Panc1 (cell line): Measurements from ENCODE around the gene ZNF180. TPM values are rescaled to one million over a fixed set of nuclear protein-coding genes. Genes with fewer than 3 reads are reported as not detected.

ENCODE experiments used
- ATAC-seq: fragments of 200-7000 bp; cut with Tn5 transposase; 2 replicates; pipeline ENCODE4 v1.9.1; 2020; ENCODE audit warnings: mild to moderate bottlenecking, moderate library complexity
- BruUV-seq: library from RNA; stranded (reverse); fragments of 400-500 nt; replicated peaks from 2 replicates; lab custom pipeline; 2021; lab: Mats Ljungman, UMichigan
- CTCF ChIA-PET: fragments of 300-600 bp; sonication (Branson Sonifier 250); formaldehyde crosslinking; loops from one replicate; lab custom pipeline; 2022; ENCODE audit warnings: antibody characterized with exemption; lab: Charles Lee
- POLR2A ChIA-PET: fragments of 300-600 bp; sonication (Branson Sonifier 250); formaldehyde crosslinking; loops from one replicate; lab custom pipeline; 2022; ENCODE audit warnings: antibody characterized with exemption; lab: Charles Lee
- DNase-seq: peaks from one replicate; pipeline ENCODE4 v3.0.0-alpha.2; 2010; ENCODE audit warnings: low read depth, low spot score
- H3K27ac ChIP-seq: 2 replicates; pipeline ENCODE4 v1.5.1; 2011; ENCODE audit warnings: mild to moderate bottlenecking, low read length, inconsistent platforms
- H3K27me3 ChIP-seq: fragments of 200-500 bp; sonication (Bioruptor generic); 2 replicates; pipeline ENCODE4 v1.6.0; 2014; ENCODE audit warnings: low read length, inconsistent platforms; ENCODE audit not compliant: control insufficient read depth, insufficient read depth
- H3K36me3 ChIP-seq: fragments of 200-500 bp; sonication (Bioruptor generic); 2 replicates; pipeline ENCODE4 v1.5.1; 2014; ENCODE audit warnings: inconsistent platforms, mild to moderate bottlenecking, low read length, moderate library complexity; ENCODE audit not compliant: control insufficient read depth, insufficient read depth
- H3K4me1 ChIP-seq: 2 replicates; pipeline ENCODE4 v1.5.1; 2011; ENCODE audit warnings: inconsistent platforms, mild to moderate bottlenecking, low read length, moderate library complexity; ENCODE audit not compliant: control insufficient read depth, insufficient read depth
- H3K4me3 ChIP-seq, 2 experiments: 2 replicates each; pipeline ENCODE4 v1.5.1; 2011 to 2012; ENCODE audit warnings: low read depth in 2 of 2, low read length in 2 of 2, mild to moderate bottlenecking in 2 of 2, inconsistent platforms in 1 of 2, moderate library complexity in 1 of 2
- H3K9me3 ChIP-seq: fragments of 200-500 bp; sonication (Bioruptor generic); 2 replicates; pipeline ENCODE4 v1.5.1; 2014; ENCODE audit warnings: low read depth, mild to moderate bottlenecking, inconsistent platforms, low read length, moderate library complexity; ENCODE audit not compliant: control insufficient read depth, insufficient read depth
- POLR2AphosphoS5 ChIP-seq: IDR thresholded peaks from 2 replicates; pipeline ENCODE4 v1.6.1; 2012; ENCODE audit warnings: mild to moderate bottlenecking, low read depth, low read length, moderate library complexity
- REST ChIP-seq, 2 experiments: IDR thresholded peaks; 2 replicates each; pipeline ENCODE4 v1.6.1; 2011 to 2012; ENCODE audit warnings: low read depth in 2 of 2, control low read depth in 1 of 2, low read length in 1 of 2, mild to moderate bottlenecking in 1 of 2, moderate library complexity in 1 of 2; ENCODE audit not compliant: insufficient read depth in 1 of 2
- SIN3A ChIP-seq: IDR thresholded peaks from 2 replicates; pipeline ENCODE4 v1.6.1; 2012; ENCODE audit warnings: low read depth, mild to moderate bottlenecking, low read length, moderate library complexity, borderline replicate concordance; ENCODE audit not compliant: insufficient read depth
- TCF7L2 ChIP-seq: IDR thresholded peaks from 2 replicates; pipeline ENCODE4 v1.6.1; 2011; ENCODE audit warnings: mild to moderate bottlenecking, low read depth, low read length, inconsistent platforms
- in situ Hi-C: cut with HindIII; loops from 2 replicates; pipeline ENCODE4 v1.10.0; 2016; ENCODE audit warnings: low sequenced_read_pairs, low pct_unique_long_range_greater_than_20kb
- intact Hi-C: fragments of 100-400 bp; cut with micrococcal nuclease; formaldehyde crosslinking; loops from one replicate; pipeline ENCODE4 v1.10.0; 2022; ENCODE audit not compliant: unreplicated experiment
- total RNA-seq: library from RNA; stranded (reverse); gene quantifications from one replicate; pipeline ENCODE4 v1.2.1, GENCODE V29; 2021; ENCODE audit not compliant: unreplicated experiment
- TF ChIP-seq, protein P1 (sequence below): fragments of 450-650 bp; IDR thresholded peaks from 2 replicates; pipeline ENCODE4 v1.5.1; 2017; ENCODE audit warnings: mild to moderate bottlenecking

The ZNF180 gene
- total RNA-seq, 1 experiment from 2014 or later, result 6.7 TPM

DNA sequence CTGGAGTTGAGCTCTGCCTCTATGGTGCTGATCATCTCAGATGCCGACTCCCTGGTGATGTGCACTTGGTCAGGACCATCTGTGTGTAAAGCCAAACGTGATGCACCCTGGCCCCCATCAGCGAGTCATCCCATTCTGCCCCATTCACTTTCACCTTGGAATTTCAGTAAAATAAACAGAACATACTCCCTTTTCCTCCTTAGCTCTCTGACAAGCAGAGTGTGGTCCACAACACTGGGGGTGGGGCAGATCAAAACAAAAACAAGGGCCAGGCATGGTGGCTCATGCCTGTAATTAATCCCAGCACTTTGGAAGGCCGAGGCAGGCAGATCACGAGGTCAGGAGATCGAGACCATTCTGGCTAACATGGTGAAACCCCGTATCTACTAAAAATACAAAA, 16.8 kb upstream of the ZNF180 start:
- BruUV-seq, result no TSS peak
- Histone ChIP-seq H3K36me3 (no peaks in the 10 kb centered on the region), H3K4me1 (no peaks in the 10 kb centered on the region), H3K27me3 (no peaks in the 10 kb centered on the region), H3K4me3 (no peak overlapping the region), H3K9me3 (no peaks in the 10 kb centered on the region), H3K27ac (no peak overlapping the region)
- TF ChIP-seq SIN3A, result no peak
- TF ChIP-seq TCF7L2, result no peak
- TF ChIP-seq, protein P1, sequence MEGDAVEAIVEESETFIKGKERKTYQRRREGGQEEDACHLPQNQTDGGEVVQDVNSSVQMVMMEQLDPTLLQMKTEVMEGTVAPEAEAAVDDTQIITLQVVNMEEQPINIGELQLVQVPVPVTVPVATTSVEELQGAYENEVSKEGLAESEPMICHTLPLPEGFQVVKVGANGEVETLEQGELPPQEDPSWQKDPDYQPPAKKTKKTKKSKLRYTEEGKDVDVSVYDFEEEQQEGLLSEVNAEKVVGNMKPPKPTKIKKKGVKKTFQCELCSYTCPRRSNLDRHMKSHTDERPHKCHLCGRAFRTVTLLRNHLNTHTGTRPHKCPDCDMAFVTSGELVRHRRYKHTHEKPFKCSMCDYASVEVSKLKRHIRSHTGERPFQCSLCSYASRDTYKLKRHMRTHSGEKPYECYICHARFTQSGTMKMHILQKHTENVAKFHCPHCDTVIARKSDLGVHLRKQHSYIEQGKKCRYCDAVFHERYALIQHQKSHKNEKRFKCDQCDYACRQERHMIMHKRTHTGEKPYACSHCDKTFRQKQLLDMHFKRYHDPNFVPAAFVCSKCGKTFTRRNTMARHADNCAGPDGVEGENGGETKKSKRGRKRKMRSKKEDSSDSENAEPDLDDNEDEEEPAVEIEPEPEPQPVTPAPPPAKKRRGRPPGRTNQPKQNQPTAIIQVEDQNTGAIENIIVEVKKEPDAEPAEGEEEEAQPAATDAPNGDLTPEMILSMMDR, result no peak
- TF ChIP-seq POLR2AphosphoS5, result no peak
- no peak for TF ChIP-seq REST (IDR thresholded peaks at IDR 0.05; ENCODE audit: insufficient read depth in 1 of 2, low read depth in 2 of 2, low read length in 1 of 2)
- no peak for DNase-seq
- no peak for ATAC-seq
- ChIA-PET POLR2A (interaction anchor here (0.7 kb wide), 1 partner anchor 235 kb away, joined by 8 read pairs; no protein-coding TSS in a partner anchor), CTCF (interaction anchor here (0.7 kb wide), 1 partner anchor 22 kb away, joined by 4 read pairs; no protein-coding TSS in a partner anchor)
- in situ Hi-C loops, result no loop called here
- intact Hi-C loops, result no loop called here

GRCh38 chr19:44515907-44516306, 15.6 kb upstream of the ZNF180 start:
- intact Hi-C loops, result no loop called here
- no TSS peak for BruUV-seq
- CTCF ChIA-PET, result no interaction called here

More at GRCh38 chr19:44515907-44516306, 15.6 kb upstream of the ZNF180 start:
- Histone ChIP-seq H3K27ac (no peak overlapping the region), H3K4me3 (no peak overlapping the region), H3K36me3 (no peaks in the 10 kb centered on the region), H3K27me3 (no peaks in the 10 kb centered on the region), H3K9me3 (no peaks in the 10 kb centered on the region), H3K4me1 (no peaks in the 10 kb centered on the region)
- ATAC-seq, result no peak
- POLR2A ChIA-PET, result no interaction called here
- no peak for DNase-seq
- TF ChIP-seq, protein P1, result no peak
- no peak for TF ChIP-seq POLR2AphosphoS5
- no peak for TF ChIP-seq TCF7L2
- TF ChIP-seq SIN3A, result no peak
- TF ChIP-seq REST (IDR thresholded peaks at IDR 0.05; ENCODE audit: insufficient read depth in 1 of 2, low read depth in 2 of 2, low read length in 1 of 2), result no peak
- in situ Hi-C loops, result no loop called here
